Thyroid gland (tissue), 4 donors: ENCODE results near the gene AVPI1.

Experiments
- POLR2A ChIP-seq, 2 donors: fragments of 450-650 bp; IDR thresholded peaks; one replicate each; pipeline ENCODE4 v1.6.1; 2017; ENCODE audit warnings: antibody characterized with exemption in 2 of 2, mild to moderate bottlenecking in 2 of 2, moderate library complexity in 1 of 2
- TF ChIP-seq, protein P1 (sequence below), 6 experiments: fragments of 200-600 bp in 3 of 6; fragments of 450-650 bp in 3 of 6; sonication (generic) in 3 of 6; IDR thresholded peaks; one replicate each; pipeline ENCODE4 v1.5.1; 2016 to 2019; ENCODE audit warnings: antibody characterized with exemption in 6 of 6, mild to moderate bottlenecking in 2 of 6, inconsistent platforms in 1 of 6, moderate library complexity in 1 of 6

DNA sequence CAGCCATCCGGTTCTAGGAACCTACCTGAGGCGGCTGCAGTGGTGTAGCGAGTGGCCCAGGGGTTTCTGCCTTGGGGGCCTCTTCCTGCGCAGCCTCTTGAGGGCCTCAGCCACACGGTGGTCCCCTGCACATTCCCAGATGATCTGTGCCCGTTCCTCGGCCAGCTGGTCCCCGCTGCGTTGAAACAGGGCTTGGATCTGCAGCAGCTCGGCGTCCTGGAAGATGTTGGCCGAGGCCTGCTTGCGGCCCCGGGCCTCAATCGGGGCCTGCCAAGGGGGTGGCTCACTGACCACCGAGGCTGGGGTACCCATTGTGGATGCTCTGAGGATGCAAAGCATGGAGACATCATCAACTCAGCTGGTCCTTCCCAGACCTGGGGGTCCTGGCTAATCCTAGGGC is 7.4 kb downstream of the AVPI1 start:
- no peak for TF ChIP-seq POLR2A (IDR thresholded peaks at IDR 0.05)
- TF ChIP-seq, protein P1, sequence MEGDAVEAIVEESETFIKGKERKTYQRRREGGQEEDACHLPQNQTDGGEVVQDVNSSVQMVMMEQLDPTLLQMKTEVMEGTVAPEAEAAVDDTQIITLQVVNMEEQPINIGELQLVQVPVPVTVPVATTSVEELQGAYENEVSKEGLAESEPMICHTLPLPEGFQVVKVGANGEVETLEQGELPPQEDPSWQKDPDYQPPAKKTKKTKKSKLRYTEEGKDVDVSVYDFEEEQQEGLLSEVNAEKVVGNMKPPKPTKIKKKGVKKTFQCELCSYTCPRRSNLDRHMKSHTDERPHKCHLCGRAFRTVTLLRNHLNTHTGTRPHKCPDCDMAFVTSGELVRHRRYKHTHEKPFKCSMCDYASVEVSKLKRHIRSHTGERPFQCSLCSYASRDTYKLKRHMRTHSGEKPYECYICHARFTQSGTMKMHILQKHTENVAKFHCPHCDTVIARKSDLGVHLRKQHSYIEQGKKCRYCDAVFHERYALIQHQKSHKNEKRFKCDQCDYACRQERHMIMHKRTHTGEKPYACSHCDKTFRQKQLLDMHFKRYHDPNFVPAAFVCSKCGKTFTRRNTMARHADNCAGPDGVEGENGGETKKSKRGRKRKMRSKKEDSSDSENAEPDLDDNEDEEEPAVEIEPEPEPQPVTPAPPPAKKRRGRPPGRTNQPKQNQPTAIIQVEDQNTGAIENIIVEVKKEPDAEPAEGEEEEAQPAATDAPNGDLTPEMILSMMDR (IDR thresholded peaks at IDR 0.05): no peak
